NCI-H2227 treated with DMSO at 0.1 percent for 48 hours (cell line): ENCODE data around the gene RAB38.

ENCODE experiments used
- DNase-seq: peaks from one replicate; lab custom pipeline; 2025; lab: John Stamatoyannopoulos, UW

RAB38 gene

DNA sequence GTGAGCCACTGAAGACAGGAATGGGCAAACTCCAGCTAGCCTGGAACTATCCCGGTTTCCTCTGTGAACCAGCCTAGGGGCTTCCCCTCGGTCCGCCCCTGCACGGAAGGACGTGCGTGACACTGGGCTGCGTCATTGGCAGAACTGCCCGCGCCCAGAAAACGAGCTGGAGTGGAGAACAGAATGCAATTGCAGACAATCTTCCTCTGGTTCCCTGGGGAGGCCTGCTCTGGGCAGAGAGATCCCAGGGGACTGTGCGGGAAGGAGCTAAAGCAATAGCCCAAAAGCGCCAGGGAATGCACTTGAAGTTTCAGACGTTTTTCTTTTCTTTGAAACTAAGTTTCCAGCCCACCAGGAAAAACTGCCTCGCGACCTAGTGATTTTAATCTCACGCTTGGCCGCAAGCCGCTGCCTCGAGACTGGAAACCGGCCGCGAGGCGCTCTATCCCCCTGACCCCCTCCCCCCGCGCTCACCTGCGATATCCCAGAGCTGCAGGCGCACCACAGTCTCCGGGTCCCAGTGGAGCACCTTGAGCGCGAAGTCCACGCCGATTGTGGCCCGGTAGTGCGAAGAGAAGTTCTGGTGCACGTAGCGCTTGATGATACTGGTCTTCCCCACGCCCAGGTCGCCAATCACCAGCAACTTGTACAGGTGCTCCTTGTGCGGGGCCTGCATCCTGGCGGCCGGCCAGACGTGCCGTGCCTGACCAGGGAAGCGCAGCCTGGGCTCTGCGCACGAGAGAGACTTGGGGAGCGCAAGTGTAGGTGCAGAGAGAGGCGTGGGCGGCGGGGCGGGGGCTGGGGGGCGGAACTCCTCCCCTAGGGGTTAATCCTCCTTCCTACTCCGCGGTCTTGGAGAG lies at the start of gene RAB38:
Gene RAB38 (minus strand): TSS at position 735 of the 860 bp plus-strand sequence. CDS start 59 bp downstream, at position 676.
- peak; percentile 0 for DNase-seq

GRCh38 chr11:88213406-88213805 lies 38.2 kb upstream of the RAB38 start:
- no peak for DNase-seq

DNA sequence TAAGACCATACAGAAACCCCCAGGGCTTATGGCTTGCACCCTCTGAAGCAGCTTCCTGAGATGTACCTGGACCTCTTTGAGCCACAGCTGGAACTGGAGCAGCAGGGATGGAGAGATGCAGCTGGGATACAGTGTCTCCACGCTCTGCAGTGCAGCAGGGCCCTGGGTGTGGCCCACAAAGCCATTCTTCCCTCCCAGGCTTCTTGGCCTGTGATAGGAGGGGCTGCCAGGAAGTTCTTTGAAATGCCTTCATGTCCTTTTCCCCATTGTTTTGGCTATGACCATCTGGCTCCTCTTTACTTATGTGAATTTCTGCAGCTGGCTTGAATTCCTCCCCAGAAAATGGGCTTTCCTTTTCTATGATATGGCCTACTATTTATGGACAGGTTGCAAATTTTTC lies 37.1 kb upstream of the RAB38 start:
- no peak for DNase-seq

DNA sequence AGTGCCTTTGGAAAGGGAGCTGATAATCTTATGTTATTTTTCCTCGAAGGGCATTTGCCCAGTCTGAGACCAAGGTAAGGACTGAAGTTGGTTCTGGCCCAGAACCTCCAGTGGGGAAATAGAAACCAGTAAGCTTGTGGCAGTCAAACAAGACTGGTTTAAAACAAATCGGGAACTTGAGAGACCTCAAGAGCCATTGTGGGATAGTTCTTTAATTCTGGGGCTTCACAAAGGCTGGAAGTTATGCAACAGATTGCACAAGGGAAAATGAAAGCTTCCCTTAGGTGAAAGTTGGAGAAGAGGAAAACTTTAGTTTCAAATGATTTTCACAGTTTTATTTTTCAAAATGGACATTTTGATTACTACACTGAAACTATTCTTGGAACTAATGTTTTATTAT lies 33.5 kb upstream of the RAB38 start:
- no peak for DNase-seq

DNA sequence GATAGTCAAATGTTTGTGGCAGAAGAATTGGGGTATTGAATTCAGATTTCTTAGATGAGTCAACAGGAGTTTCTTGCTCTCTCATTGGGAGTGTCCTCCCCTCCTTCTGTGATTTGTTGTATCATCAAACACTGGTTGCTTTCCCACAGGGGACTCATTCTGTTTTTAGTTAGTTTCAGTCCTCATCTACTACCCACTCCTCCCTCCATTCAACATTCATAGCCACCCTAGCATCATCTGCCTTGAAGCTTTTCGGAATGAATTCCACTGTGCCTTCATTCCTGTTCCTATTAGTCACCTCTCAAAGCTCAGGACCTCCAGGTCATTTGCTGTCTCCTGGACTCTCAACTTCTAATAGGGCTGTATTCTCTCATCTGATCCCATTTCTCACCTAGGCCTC lies 31.5 kb upstream of the RAB38 start:
- no peak for DNase-seq

GRCh38 chr11:88204353-88204752 lies 29.1 kb upstream of the RAB38 start:
- no peak for DNase-seq

- no peak for DNase-seq
These were observed 28.4 kb upstream of the RAB38 start for GRCh38 chr11:88203604-88204003.

DNA sequence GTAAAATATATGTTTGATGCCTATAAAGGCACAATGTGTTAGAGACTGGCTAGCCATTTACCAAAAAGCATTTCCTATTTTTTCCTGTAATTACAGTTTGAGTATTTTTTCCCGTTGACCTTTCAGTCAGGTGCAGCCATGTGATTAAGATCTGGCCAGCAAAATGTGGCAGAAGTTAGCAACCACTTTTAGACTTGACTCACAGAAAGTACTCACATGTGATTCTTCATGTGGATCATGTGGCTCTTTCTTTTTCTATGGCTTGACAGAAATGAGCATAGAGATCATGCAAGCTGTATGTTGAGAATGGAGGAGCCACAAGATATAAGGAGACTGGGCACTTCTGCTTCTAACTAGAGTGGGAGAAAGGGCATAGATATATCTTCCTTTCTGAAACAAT lies 27.3 kb upstream of the RAB38 start:
- DNase-seq: no peak

DNA sequence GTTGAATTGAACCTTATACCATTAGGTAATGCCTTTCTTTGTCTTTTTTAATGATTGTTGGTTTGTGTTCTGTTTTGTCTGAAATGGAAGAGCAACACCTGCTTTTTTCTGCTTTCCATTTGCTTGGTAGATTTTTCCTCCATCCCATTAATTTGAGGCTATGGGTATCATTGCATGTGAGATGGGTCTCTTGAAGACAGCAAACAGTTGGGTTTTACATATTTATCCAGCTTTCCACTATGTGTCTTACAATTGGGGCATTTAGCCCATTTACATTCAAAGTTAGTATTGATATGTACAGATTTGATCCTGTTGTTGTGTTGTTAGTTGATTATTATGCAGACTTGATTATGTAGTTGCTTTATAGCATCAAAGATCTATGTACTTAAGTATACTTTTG lies 21.1 kb upstream of the RAB38 start:
- DNase-seq: no peak

GRCh38 chr11:88195908-88196307 lies 20.7 kb upstream of the RAB38 start:
- DNase-seq: no peak

DNA sequence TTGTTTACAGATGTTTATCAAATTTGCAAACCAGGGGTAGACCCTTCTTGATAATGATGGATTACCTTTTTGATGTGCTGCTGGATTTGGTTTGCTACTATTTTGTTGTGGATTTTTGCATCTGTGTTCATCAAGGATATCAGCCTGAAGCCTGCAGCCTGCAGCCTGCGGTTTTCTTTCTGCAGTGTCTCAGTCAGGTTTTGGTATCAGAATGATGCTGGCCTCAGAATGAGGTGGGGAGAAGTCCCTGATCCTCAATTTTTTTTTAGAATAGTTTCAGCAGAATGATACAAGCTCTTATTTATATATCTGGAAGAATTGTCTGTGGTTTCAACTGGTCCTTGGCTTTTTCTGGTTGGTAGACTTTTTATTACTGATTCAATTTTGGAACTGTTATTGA lies 19.7 kb upstream of the RAB38 start:
- no peak for DNase-seq

- DNase-seq: no peak
These were observed 18.0 kb upstream of the RAB38 start for GRCh38 chr11:88193278-88193677.

DNA sequence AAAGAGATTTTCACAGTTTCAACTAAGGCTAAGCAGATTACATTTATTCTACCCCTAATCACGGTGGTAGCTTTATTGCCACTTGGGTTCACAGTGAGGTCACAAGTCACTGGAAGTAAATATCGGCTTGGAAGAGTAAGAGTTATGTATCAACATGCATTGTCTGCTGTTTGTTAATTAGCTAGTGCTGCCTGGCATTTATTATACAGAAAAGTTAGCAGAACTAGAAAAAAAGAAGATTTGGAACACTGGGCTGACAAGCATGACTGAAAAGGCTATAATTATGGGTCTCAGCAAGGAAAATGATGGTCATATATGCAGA lies 13.7 kb upstream of the RAB38 start:
- no peak for DNase-seq

GRCh38 chr11:88188251-88188931 lies 13.1 kb upstream of the RAB38 start:
- DNase-seq: no peak

DNA sequence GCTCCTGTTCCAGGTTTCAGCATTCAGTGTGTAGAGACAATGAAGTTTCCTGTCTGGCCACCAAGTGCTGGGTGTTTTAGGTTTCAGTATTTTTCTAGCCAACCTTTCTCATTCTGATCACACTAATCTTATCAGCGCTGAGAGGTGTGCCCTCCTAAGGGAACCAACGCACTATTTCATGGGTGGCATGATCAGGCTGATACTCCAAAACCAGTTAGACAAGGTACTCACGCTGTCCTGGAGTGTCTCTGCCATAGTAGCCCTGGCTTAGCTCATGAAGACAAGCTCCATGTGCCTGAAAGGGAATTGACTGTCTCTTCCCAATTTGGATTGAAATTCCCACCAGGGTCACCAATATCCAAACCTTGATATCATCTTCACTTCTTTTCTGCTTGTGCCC lies 8.0 kb upstream of the RAB38 start:
- no peak for DNase-seq

DNA sequence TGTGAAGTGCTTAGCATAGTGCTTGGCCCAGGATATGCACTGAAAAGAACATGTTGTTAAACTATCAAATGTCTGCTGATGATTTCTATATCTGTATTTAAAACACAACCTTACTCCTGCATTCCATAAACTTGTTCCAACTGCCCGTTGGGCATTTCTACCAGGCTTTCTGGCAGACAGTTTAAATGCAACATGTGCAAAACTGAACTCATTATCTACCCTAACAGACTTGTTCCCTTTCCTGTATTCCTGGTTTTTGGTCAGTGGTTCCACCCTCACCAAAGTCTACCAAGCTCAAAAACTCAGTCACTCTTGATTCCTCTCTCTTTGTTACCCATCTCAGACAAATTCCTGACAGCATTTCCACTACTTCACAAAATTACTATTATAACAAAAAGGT lies 6.5 kb upstream of the RAB38 start:
- no peak for DNase-seq

DNA sequence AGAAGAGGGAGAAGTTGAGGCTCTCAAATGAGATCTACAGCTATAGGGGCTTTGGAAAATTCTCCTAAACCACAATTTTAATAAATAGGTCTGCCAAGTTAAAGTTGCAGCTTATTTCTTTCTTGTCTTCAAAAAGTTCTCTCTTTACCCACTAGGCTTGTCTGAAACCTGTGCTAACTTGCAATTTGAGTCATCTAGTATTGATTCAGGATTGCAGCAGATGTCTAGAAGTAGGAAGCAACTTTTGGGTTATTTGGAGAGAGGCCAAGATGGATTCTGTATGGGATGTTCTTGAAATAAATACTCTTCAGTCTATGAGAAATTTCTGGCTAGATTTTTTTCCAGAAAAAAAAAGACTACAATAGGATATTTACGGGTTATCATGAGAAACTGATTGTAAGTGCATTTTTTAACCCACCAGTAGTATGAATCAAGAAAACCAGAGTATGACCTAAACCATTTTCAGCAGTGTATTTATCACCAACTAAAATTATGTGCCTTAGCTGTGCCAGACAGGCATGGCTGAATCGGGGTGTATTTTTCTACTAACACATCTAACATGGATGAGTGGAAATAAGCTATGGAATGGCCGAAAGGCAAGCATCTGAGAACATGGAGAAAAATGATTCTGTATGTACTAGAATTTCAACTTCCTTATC lies 4.9 kb upstream of the RAB38 start:
- DNase-seq: no peak

DNA sequence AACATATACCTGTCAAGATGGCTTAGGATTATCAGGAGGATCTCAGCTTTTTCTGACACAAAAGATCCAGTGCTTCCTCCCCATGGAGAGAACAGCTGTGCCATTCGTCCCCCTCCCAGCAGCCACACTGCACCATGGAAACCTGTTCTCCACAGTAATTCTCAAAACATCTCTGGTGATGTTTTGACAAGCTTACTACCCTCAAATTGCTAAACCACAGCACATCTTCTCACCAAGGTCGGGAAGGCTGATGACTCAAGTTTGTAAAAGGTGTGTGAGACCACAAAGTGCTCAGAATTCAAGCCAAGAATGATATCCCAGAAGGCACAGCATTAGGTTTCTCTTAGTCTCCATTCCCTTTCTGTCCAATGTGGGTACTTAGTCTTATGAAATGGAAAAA lies 3.9 kb upstream of the RAB38 start:
- DNase-seq: no peak

- no peak for DNase-seq
These were observed 2.9 kb upstream of the RAB38 start for GRCh38 chr11:88178191-88178590.

- no peak for DNase-seq
These were observed 379 bp upstream of the RAB38 start for GRCh38 chr11:88175569-88176075.

- DNase-seq: no peak
These were observed 1.3 kb downstream of the RAB38 start for GRCh38 chr11:88173956-88174355.

DNA sequence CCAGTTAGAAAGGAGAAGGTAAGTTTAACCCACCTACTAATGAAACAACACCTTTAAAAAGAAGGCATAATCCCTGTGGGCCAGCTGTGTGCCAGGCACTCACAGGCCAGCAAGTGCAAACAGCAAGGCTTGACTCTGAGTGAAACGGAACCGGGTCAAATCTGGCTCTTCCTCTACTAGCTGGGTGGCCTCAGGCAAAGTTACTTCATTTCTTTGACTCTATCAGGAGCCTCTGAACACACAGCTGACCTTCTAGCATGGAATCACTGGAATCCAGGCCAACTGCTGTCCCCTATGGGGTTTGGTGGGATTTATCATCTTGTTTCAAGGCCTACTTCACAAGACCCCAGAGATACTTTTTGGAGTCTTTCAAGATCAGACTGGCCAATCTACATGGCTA lies 3.3 kb downstream of the RAB38 start:
- no peak for DNase-seq

DNA sequence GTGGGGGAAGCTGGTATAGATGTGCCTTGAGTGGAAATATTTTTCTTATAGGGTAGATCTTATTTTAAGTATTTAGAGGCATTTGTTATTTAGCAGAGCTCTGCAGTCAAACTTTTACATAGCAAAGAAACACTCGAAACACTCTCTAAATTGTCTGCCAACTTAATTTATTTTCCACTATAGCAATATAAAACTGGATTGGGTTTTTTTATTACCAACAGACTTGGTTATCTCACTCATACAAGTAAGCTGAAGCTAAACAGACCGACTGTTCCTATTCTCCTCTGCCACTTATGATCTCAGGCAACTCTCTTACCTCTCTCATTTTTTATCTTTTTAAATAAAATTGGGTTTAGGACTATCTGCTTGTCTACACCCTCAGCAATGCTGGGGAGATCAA lies 4.6 kb downstream of the RAB38 start:
- no peak for DNase-seq
